Umbilical cord (tissue), 2 donors: ENCODE data around the gene IL17C. TPM values are rescaled to one million over a fixed set of nuclear protein-coding genes. Genes with fewer than 3 reads are reported as not detected.
A peak's percentile ranks its signal among the peaks of the same experiment; 100 is the strongest.

Source experiments
- DNase-seq: peaks from one replicate; pipeline ENCODE4 v3.0.0-alpha.2; 2015; ENCODE audit warnings: low spot score
- total RNA-seq: library from RNA; depleted of rRNA; stranded (reverse); fragments of >200 nt; gene quantifications from one replicate; pipeline ENCODE4 v1.2.3, GENCODE V29; 2014; ENCODE audit warnings: low replicate concordance; ENCODE audit not compliant: insufficient read depth

The IL17C gene
- total RNA-seq, 1 donor from 2014 or later = not detected

DNA sequence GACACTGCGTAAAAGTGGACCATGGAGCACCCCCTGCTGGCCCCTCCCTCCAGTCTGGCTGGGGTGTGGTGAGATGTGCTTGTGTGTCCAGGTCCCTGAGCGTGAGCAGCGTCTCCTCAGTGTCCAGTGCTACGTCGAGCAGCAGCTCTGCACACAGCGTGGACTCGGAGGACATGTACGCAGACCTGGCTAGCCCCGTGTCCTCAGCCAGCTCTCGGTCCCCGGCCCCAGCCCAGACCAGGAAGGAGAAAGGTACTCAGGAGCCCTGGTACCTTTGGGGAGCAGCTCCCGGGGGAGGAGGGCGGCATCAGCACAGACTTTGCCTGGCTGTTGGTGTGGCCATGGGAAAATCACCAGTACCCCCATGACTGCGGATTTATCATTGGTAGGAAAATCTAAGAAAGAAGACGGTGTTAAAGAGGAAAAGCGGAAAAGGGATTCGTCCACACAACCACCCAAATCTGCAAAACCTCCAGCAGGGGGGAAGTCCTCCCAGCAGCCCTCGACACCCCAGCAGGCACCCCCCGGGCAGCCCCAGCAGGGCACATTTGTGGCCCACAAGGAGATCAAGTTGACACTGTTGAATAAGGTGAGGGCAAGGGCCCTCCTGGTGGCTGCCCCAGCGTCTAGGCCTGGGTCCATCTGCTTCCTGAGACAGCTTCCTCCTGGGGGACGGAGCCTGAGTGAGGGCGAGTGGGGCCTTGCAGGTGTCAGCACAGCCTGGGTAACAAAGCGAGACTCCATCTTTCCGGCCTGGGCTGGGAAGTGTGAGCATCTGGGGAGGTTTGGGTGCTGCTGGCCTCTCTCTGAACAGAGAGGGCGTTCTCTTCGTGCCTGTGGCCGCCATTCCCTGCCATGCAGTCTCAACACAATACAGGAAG is 10.6 kb upstream of the IL17C start:
- no peak for DNase-seq

DNA sequence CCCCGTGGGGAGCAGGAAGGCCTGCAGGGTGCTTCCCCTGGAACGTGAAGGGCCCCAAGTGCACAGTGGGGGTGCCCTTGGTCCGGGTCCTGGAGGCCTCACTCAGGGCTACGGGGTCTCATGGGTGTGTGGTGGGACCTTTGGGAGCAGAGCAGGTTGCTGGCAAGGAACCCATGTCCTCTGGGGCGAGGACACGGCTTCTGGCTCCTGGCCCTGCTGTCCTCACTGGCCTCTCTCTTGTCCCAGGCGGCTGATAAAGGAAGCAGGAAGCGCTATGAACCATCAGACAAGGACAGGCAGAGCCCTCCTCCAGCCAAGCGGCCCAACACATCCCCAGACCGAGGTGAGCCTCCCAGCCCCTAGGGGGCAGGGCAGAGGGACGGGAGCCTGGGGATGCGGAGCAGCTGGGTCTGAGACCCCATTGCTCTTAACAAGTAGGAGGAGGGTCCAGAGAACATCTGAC is 9.8 kb upstream of the IL17C start:
- no peak for DNase-seq

DNA sequence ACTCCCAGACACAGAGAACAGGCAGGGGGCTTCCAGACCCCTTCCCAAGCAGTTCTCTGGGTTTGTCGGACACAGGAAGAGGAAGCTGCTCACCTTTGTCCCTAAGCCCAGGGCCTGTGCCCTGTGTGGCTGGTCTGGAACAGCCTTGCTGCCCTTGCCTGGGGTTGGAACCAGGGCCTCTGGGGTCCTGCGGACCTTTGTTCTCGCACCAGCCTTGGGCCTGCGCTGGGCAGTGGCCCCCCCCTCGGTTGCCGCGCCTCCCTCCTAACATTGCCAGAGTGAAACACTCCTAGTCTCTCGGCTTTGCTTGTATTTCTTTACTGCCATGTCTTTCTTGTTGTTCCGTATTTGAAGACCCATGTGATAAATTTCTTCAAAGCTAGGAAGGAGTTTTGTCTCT is 8.5 kb upstream of the IL17C start:
- no peak for DNase-seq

DNA sequence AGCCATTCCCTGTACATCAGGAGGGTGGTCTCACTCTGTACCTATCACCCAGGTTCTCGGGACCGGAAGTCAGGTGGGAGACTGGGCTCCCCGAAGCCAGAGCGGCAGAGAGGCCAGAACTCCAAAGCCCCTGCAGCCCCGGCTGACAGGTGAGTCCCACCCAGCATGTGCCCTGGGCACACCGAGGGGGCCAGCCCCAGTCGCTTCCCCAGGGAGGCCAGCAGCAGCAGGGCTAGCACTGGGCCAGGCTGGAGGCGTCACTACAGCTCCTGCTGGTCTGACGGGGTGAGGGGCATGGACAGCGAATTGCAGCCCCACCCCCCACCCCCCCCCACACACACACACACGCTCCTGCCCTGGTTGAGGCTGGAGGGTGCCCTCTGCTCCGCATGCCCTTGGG is 7.9 kb upstream of the IL17C start:
- no peak for DNase-seq

DNA sequence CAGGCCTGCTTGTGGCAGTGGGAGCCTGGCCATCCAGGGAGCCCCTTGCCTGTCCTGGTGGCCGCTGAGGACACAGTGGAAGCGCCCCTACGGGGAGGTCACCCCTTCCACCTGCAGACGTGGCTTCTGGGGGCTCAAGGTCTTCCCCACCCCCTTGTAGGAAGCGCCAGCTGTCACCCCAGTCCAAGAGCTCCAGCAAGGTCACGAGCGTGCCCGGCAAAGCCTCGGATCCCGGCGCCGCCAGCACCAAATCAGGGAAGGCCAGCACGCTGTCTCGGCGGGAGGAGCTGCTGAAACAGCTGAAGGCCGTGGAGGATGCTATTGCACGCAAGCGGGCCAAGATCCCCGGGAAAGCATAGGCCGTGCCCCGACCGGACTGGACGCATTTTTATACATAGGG is 7.4 kb upstream of the IL17C start:
- no peak for DNase-seq

DNA sequence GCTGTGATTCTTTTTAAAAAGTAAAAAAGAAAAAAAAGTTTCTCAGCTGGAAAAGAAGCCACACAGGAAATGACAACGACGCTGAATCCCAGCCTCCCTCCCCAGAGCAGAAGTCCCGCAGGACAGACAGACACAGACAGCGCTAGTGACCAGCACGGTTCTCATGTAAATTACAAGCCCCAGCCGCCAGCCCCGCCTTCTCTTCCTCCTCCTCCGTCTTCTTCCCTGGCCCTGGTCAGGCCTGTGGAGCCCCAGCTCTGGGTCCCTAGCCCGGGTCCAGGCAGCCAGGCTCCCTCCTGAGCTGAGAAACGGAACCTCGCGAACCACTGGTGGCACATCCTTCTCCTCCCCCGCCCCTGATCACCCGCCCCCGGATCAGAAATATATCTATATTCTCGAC is 7.0 kb upstream of the IL17C start:
- DNase-seq = no peak

DNA sequence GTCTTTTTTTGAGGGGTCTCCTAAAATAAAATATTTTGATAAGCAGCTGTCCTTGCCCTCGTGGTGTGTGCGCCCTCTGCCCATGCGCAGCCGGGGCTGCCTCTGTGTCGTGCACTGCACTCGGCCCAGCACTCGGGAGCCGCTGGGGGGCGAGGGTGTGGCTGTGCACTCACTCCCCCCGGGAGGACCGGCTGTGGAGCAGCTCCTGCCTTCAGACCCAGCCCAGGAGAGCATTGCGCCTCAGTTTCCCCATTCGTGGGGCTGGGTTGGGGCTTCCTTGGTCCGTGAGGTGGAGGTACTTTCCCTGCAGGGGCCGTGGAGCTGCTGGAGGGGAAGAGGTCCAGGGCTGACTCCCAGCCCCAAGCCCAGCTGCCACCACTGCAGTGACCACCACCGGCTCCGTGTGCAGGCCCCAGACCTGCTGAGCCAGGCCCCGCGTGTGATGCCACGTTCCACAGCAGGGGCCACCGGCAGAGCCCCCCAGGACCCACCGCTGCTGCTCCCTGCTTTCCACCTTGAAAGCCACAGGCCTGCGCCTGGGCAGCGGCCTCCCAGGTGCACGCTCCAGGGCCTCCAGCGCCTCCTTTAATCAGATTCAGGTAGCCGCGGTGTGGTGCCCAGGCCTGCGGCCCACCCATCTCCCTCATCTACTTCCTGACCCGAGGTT is 6.3 kb upstream of the IL17C start:
- no peak for DNase-seq

DNA sequence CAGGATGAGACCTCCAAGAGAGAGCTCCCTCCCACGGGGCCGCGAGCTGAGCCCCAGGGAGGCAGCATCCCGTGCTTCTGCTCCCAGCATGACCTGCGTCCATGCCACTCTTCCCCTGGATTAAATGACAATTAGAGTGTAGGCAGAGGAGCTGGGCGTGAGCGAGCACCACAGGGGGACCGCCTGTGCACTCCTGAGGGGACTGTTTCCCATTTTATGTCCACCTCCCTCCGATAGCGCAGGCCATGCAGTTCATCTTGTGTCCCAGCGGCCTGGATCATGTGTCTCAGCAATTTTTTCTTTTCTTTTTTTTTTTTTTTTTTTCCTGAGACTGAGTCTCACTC is 5.8 kb upstream of the IL17C start:
- DNase-seq = no peak

DNA sequence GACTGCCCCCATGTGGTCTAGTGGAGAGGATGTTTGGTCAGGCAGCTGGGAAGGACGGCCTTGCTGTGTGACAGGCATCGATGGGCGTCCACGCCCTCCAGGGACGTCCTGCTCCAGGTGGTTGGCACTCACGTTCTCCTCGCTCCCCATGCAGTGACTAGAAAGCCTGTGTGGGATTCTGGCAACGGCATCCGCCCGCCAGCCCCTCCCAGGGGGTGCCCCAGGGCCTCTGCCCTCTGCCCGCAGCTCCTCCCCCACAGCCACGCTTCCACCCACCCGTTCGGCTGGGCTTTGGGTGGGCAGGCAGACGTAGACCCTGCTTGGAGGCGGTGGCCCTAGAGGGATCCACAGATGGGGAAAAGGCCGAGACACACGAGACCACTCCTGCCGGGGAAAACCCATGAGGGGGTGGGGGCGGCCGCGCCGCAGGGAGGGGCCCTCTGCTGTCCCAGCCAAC is 4.7 kb upstream of the IL17C start:
- no peak for DNase-seq

DNA sequence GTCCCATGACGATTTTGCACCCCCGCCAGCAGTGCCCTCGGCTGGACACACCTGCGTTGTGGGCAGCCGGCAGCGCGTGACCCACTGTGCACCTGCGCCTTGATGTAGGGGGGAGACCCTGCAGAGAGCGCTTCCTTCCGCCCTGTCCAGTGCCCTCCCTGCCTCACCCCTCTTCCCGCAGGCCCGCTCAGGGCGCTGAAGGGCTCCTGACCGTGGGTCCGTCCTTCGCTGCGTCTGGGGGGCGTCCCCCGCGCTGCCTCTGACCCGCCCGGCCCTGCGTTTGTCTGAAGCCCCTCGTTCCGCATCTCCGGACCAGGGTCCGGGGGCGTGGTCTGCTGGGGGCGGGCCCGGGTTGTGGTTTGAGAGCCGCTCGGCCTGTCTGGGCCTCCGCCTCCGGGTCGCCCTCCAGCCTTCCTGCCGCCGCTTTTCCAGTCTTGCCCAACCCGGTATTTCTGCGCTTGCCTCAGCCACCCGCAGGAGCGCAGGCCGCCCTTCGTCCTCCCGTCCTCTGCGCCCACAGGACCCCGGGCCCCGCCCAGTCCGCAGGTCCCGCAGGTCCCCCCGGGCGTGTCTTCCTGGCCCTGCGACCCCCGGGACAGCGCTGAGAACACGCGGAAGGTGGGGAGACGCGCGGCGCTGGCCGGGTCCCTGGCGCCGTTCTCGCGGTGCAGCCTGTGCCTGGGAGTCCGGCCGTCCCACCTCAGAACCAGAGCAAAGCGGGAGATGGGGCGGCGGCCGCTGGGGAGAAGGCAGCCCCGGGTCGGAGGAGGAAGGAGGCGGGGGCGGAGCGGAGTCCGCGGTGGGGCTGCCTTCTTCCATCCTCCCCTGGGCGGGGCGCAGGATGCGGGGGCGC is 4.0 kb upstream of the IL17C start:
- peak; percentile 54 for DNase-seq

DNA sequence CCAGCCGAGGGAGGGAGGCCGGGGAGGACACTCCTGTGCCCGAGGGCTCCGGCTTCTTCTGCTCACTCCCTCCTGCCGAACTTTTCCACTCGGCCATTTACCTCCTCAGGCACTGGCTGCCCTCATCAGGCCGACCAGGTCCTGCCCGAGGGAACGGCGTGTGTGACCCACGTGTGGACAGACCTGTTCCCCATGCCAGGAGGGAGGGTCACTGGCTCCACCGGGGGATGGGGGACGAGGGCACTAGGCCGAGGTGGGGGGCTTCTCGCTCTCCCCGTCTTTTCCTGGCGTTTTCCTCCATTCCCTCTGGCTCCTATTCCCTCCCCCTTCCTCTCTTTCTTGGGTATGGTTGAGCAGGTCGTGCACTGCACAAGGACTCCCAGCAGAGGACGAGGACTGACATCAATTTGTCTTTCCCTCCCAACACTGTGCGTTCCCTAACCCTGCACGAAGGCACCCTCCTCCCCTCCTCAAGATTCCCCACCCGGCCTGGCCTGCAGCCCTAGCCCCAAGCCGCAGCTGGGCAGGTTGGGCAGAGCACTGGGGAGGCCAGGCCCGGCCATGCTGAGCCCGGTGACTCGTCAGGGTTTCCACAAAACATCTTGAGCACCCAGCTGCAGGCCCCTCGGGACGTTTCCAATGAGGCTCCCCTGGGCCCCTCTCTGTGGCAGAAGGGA is 3.2 kb upstream of the IL17C start:
- DNase-seq = no peak

DNA sequence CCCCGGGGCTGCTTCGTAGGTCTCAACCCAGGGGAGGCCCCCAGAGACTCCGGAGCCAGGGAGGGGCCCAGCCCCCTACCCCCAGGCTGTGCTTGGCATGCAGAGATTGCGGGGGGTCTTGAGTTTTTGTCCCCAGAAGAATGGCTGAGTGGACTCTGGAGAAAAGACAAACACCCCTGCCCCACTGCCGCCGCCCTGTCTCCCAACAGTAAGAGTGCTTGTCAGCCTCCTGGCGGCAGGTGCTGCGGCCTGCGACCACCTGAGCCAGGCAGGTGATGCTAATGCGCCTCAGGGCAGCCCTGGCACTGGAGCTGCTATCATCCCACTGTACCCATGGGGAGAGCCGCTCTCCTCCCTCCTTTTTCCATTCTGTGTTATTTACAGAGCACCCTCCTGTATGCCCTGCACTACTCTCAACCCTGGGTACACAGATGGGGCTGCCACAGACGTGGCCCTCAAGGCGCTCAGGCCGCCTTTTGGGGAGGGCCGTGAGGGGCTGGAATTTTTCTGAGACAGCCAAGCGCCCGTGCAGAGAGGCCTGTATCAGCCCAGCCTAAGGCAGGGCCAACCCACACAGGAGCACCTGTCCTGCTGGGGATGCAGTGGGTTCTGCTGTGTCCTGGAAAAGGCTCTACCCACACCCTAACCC is 2.6 kb upstream of the IL17C start:
- no peak for DNase-seq

DNA sequence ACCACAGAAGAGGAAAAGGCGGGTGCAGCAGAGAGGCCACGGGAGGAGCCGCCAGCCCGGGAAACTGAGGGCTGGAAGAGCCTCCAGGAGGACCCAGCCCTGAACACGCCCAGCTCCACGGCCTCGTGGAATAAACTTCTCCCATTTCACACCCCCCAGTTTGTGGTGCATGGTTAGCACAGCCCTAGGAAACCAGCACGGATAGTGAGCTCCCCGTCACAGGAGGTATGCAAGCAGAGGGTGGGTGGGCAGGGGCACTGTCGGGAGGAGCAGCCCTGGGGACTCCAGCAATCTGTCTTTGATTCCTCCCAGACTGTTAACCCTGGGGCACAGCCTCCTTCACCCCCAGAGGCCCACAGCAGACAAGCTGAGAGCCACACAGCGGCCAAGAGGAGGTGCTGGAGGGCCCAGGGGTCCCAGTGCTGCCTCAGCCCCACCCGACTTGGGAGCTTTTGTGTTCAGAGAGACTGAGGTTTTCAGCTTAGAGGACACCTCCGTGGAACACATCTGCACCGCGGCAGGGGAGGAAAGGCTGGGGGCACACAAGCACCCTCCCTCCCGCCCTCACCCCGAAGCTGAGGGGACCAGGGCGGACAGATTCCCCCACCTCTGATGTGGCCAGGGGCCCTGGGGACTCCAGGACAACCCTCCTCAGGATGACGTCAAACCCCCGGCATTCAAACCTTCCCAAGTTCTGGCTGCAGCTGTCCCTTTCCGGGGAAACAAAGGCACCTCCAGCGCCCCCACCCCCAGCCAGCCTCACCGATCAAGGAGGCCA is 1.7 kb upstream of the IL17C start:
- DNase-seq = no peak

DNA sequence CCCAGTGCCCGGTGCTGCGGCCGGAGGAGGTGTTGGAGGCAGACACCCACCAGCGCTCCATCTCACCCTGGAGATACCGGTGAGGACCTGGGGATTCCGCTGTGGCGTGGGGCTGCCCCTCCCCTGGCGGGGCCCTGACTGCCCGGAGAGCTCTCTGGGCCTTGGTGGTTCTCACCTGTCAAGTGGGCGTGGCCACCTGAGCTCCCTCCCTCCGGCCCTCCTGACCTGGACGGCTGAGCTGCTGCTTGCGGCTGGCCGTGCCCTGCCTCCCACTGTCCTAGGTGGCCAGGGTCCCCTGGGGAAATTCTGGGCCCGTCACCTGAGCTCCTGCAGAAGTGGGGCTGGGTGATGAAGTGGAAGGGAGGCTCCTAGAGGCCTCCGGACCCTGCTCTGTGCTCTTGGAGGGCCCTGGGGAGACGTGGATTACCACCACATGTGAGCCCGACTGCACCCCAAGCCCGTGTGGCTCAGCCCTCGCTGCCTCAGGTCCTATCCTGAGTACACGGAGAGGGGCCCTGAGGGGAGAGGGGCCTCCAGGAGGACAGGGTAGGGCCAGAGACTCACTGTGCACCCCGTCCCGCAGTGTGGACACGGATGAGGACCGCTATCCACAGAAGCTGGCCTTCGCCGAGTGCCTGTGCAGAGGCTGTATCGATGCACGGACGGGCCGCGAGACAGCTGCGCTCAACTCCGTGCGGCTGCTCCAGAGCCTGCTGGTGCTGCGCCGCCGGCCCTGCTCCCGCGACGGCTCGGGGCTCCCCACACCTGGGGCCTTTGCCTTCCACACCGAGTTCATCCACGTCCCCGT is 1.1 kb downstream of the IL17C start:
- no peak for DNase-seq

DNA sequence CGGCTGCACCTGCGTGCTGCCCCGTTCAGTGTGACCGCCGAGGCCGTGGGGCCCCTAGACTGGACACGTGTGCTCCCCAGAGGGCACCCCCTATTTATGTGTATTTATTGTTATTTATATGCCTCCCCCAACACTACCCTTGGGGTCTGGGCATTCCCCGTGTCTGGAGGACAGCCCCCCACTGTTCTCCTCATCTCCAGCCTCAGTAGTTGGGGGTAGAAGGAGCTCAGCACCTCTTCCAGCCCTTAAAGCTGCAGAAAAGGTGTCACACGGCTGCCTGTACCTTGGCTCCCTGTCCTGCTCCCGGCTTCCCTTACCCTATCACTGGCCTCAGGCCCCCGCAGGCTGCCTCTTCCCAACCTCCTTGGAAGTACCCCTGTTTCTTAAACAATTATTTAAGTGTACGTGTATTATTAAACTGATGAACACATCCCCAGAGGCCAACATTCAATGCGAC is 1.7 kb downstream of the IL17C start:
- no peak for DNase-seq

DNA sequence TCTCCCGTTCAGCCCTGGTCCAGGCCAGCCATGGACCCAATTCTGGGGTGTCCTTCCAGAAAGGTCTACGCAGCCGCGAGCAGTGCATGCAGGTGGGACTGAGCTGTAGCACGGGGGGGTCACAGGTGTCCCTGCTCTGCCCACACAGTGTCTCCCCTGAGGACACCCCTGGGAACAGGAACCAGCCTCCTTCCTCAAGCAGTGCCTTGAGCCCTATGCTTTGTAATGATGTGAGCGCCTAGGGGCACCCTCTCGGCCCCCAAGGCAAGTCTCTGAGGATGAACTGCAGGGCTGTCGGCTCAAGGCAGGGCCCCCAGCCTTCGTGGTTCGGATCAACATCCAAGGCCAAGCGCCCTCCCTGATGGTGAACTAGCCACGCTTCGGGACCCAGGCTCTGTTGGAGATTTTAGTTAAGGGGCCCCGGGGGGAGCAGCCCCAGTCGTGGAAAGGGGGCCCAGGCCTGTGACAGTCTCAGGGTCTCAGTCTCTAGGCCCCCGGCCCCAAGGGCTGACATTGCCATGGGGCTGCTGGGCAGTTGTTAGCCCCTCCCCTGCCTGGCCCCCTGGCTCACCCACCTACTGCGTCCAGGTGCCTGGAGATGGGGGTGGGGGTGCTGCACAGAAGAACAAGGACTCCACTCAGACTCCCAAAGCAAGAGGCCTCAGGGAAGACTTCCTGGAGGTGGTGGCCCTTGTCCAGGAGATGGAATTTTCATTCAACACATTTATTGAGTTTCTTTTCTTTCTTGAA is 2.3 kb downstream of the IL17C start:
- DNase-seq = no peak

DNA sequence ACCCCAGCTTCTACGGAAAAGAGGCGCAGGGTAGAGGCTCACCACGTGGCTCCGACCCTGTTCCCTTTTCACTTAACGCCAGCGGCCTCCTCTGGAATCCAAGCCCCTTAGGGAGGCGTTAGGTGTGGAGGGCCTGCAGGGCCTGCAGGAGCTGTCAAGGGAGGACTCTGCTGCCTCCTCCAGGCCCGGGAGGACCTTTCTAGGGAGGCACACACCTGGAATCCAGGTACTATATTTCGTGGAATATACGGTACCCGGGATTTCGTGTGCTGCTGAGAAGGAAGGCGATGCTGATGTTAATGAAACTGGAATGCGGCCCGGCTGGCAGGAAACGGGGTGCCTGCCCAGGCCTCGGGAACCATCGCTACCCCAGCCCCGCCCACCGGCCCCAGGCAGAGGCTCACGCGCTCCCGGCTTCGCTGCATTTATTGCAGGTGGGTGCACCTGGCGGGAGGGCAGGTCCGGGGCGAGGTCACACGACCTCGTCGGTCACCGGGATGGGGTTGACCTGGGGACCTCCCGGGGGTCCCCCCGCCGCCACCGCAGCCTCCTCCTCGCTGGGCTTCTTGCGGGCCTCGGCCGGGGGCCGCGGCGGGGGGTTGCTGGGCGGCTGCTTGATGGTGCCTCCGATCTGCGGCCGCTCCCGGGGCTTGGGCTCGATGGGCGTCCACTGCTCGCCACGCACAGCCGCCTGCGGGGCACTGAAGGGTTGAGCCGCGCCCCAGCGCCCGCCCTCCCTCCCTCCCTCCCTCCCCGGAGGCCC is 4.7 kb downstream of the IL17C start:
- no peak for DNase-seq

DNA sequence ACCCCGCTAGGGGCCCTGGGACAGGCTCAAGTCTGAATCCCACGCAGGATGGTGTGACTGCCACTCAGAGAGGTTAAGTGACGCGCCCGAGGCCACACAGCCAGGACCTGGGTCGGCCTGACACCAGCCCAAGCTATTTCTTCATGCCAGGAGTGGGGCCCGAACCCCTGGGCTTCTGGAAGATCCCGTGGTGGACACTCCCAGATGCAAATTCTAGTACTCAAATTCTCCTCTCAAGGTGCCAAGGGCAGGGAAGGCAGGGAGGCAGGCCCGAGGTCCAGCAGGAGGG is 5.2 kb downstream of the IL17C start:
- no peak for DNase-seq
